Cerebellar nuclear complex (tissue), 1 donor: ENCODE results near the gene ANKMY1.
"Not testable (repeated sequence)": the region's sequence is repeated elsewhere in the genome, so short reads cannot be mapped to it uniquely, and the experiment has no call there.

Source experiments
- DNase-seq, 2 experiments: peaks; one replicate each; lab custom pipeline; 2025; lab: John Stamatoyannopoulos, UW

The ANKMY1 gene

GRCh38 chr2:240521885-240522284 is 35.9 kb downstream of the ANKMY1 start:
- DNase-seq = not testable (repeated sequence)

GRCh38 chr2:240520974-240521350 is 36.8 kb downstream of the ANKMY1 start:
- no peak for DNase-seq

- no peak for DNase-seq
These were observed 37.4 kb downstream of the ANKMY1 start for GRCh38 chr2:240520130-240520973.

GRCh38 chr2:240519396-240520129 is 38.2 kb downstream of the ANKMY1 start:
- no peak for DNase-seq

GRCh38 chr2:240518981-240519380 is 38.8 kb downstream of the ANKMY1 start:
- DNase-seq = no peak

GRCh38 chr2:240517342-240517741 is 40.4 kb downstream of the ANKMY1 start:
- DNase-seq = no peak

GRCh38 chr2:240514631-240515030 is 43.2 kb downstream of the ANKMY1 start:
- DNase-seq = no peak

GRCh38 chr2:240513549-240514287 is 44.1 kb downstream of the ANKMY1 start:
- no peak for DNase-seq

GRCh38 chr2:240512666-240513535 is 44.9 kb downstream of the ANKMY1 start:
- no peak for DNase-seq

GRCh38 chr2:240512109-240512485 is 45.7 kb downstream of the ANKMY1 start:
- no peak for DNase-seq

- no peak for DNase-seq
These were observed 46.3 kb downstream of the ANKMY1 start for GRCh38 chr2:240511351-240512108.

GRCh38 chr2:240510513-240511210 is 47.1 kb downstream of the ANKMY1 start:
- no peak for DNase-seq

- DNase-seq = no peak
These were observed 47.9 kb downstream of the ANKMY1 start for GRCh38 chr2:240509667-240510512.

GRCh38 chr2:240508832-240509545 is 48.8 kb downstream of the ANKMY1 start:
- no peak for DNase-seq

GRCh38 chr2:240507778-240508251 is 50.0 kb downstream of the ANKMY1 start:
- DNase-seq = no peak

GRCh38 chr2:240507060-240507777 is 50.6 kb downstream of the ANKMY1 start:
- no peak for DNase-seq

- no peak for DNase-seq
These were observed 51.3 kb downstream of the ANKMY1 start for GRCh38 chr2:240506406-240507059.
